HCT116 (cell line): ENCODE results near the gene PSMA6. TPM values are rescaled to one million over a fixed set of nuclear protein-coding genes. Genes with fewer than 3 reads are reported as not detected.

Experiments
- ATAC-seq: fragments of 200-7000 bp; cut with Tn5 transposase; 2 replicates; pipeline ENCODE4 v1.9.1; 2020; ENCODE audit warnings: mild to moderate bottlenecking, moderate library complexity
- BruUV-seq: library from RNA; stranded (reverse); fragments of 400-500 nt; replicated peaks from 2 replicates; lab custom pipeline; 2021; lab: Mats Ljungman, UMichigan
- CTCF ChIA-PET: fragments of 300-600 bp; sonication (Branson Sonifier 250); formaldehyde crosslinking; loops from one replicate; lab custom pipeline; 2021; ENCODE audit warnings: antibody characterized with exemption; lab: Charles Lee
- POLR2A ChIA-PET: fragments of 300-600, 350-600 bp; sonication (Branson Sonifier 250); formaldehyde crosslinking; loops from one replicate; lab custom pipeline; 2021; ENCODE audit warnings: antibody characterized with exemption; lab: Charles Lee
- RAD21 ChIA-PET, 2 experiments: fragments of 300-600 bp; sonication (Branson Sonifier 250); formaldehyde crosslinking; loops; one replicate each; lab custom pipeline; 2023; ENCODE audit warnings: low total read pairs in 2 of 2; ENCODE audit not compliant: uncharacterized antibody in 2 of 2, unreplicated experiment in 2 of 2, low non-redundant PET in 1 of 2; lab: Charles Lee
- DNase-seq: peaks from one replicate; pipeline ENCODE4 v3.0.0-alpha.2; 2010; ENCODE audit warnings: low read depth, low spot score
- H2AFZ ChIP-seq: fragments of 200-600 bp; shearing (Covaris generic), sonication (generic); 2 replicates; pipeline ENCODE4 v1.6.1; 2017; ENCODE audit warnings: low read depth, mixed run types, mixed read lengths, antibody characterized with exemption, low read length; ENCODE audit not compliant: poor library complexity, severe bottlenecking
- H3K27ac ChIP-seq: 2 replicates; pipeline ENCODE4 v1.5.1; 2012; ENCODE audit warnings: low read depth, low read length
- H3K27me3 ChIP-seq: fragments of 200-600 bp; sonication (generic); 2 replicates; pipeline ENCODE4 v1.6.1; 2016; ENCODE audit warnings: mixed run types, low read length, mixed read lengths; ENCODE audit not compliant: insufficient read depth
- H3K36me3 ChIP-seq, 2 experiments: fragments of 200-500 bp in 1 of 2; fragments of 200-600 bp in 1 of 2; sonication (Bioruptor generic) in 1 of 2; sonication (generic) in 1 of 2; 2 replicates each; pipeline versions ENCODE4 v1.5.1 to v1.6.1; 2014 to 2016; ENCODE audit warnings: low read length in 2 of 2, inconsistent platforms in 1 of 2, mixed read lengths in 1 of 2, mixed run types in 1 of 2; ENCODE audit not compliant: insufficient read depth in 2 of 2, control insufficient read depth in 1 of 2
- H3K4me1 ChIP-seq, 2 experiments: fragments of 200-600 bp in 1 of 2; sonication (generic) in 1 of 2; 2 replicates each; pipeline versions ENCODE4 v1.5.1 to v1.6.1; 2012 to 2017; ENCODE audit warnings: low read length in 2 of 2, inconsistent platforms in 1 of 2, mild to moderate bottlenecking in 1 of 2, mixed read lengths in 1 of 2, mixed run types in 1 of 2, moderate library complexity in 1 of 2; ENCODE audit not compliant: insufficient read depth in 2 of 2, control insufficient read depth in 1 of 2
- H3K4me2 ChIP-seq: fragments of 200-600 bp; sonication (generic); 2 replicates; pipeline ENCODE4 v1.6.1; 2017; ENCODE audit warnings: mixed run types, low read length, mixed read lengths
- H3K4me3 ChIP-seq, 2 experiments: fragments of 200-600 bp in 1 of 2; sonication (generic) in 1 of 2; replicated peaks in 1 of 2; 2 replicates each; pipeline ENCODE4 v1.5.1; 2011 to 2016; ENCODE audit warnings: low read length in 2 of 2, control low read depth in 1 of 2, low read depth in 1 of 2, mild to moderate bottlenecking in 1 of 2, mixed read lengths in 1 of 2, mixed run types in 1 of 2
- H3K79me2 ChIP-seq: fragments of 200-600 bp; sonication (generic); 2 replicates; pipeline ENCODE4 v1.6.1; 2017; ENCODE audit warnings: mild to moderate bottlenecking, mixed run types, low read length, moderate library complexity, mixed read lengths; ENCODE audit not compliant: insufficient read depth
- H3K9ac ChIP-seq: fragments of 200-600 bp; sonication (generic); 2 replicates; pipeline ENCODE4 v1.6.1; 2016; ENCODE audit warnings: low read length, mixed read lengths
- H3K9me2 ChIP-seq: fragments of 200-600 bp; sonication (generic), shearing (Covaris generic); 2 replicates; pipeline ENCODE4 v1.6.1; 2017; ENCODE audit warnings: mixed run types, mild to moderate bottlenecking, moderate library complexity; ENCODE audit not compliant: insufficient read depth
- H3K9me3 ChIP-seq, 2 experiments: fragments of 200-500 bp in 1 of 2; fragments of 200-600 bp in 1 of 2; sonication (Bioruptor generic) in 1 of 2; sonication (generic) in 1 of 2; 2 replicates each; pipeline ENCODE4 v1.6.1; 2014 to 2017; ENCODE audit warnings: low read length in 2 of 2, mixed read lengths in 2 of 2, inconsistent platforms in 1 of 2, low read depth in 1 of 2, mild to moderate bottlenecking in 1 of 2, mixed run types in 1 of 2, moderate library complexity in 1 of 2; ENCODE audit not compliant: control insufficient read depth in 1 of 2, insufficient read depth in 1 of 2
- H4K20me1 ChIP-seq: fragments of 200-600 bp; sonication (generic), shearing (Covaris generic); 2 replicates; pipeline ENCODE4 v1.6.1; 2017; ENCODE audit warnings: mixed run types, mild to moderate bottlenecking, moderate library complexity; ENCODE audit not compliant: insufficient read depth
- ATF3 ChIP-seq: IDR thresholded peaks from 2 replicates; pipeline ENCODE4 v1.6.1; 2012
- CEBPB ChIP-seq: IDR thresholded peaks from 2 replicates; pipeline ENCODE4 v1.6.1; 2012; ENCODE audit warnings: low read depth
- EGR1 ChIP-seq: IDR thresholded peaks from 2 replicates; pipeline ENCODE4 v1.6.1; 2012; ENCODE audit warnings: low read depth
- ELF1 ChIP-seq: IDR thresholded peaks from 2 replicates; pipeline ENCODE4 v1.6.1; 2012; ENCODE audit warnings: low read depth, borderline replicate concordance
- EZH2 ChIP-seq: fragments of 200-600 bp; sonication (generic); IDR thresholded peaks from 2 replicates; pipeline ENCODE4 v1.6.1; 2017; ENCODE audit warnings: antibody characterized with exemption, mixed run types
- EZH2phosphoT487 ChIP-seq: fragments of 200-600 bp; IDR thresholded peaks from 2 replicates; pipeline ENCODE4 v1.6.1; 2018; ENCODE audit warnings: antibody characterized with exemption, borderline replicate concordance
- FOSL1 ChIP-seq: IDR thresholded peaks from 2 replicates; pipeline ENCODE4 v1.6.1; 2012; ENCODE audit warnings: low read depth
- JUND ChIP-seq: IDR thresholded peaks from 2 replicates; pipeline ENCODE4 v1.6.1; 2012
- MAX ChIP-seq: IDR thresholded peaks from 2 replicates; pipeline ENCODE4 v1.6.1; 2012
- POLR2A ChIP-seq: IDR thresholded peaks from 2 replicates; pipeline ENCODE4 v1.7.0; 2011; ENCODE audit warnings: borderline replicate concordance; ENCODE audit not compliant: insufficient read depth, insufficient read length; ENCODE audit errors: extremely low read depth
- RAD21 ChIP-seq: IDR thresholded peaks from 2 replicates; pipeline ENCODE4 v1.6.1; 2012; ENCODE audit warnings: low read depth, mild to moderate bottlenecking
- SP1 ChIP-seq: IDR thresholded peaks from 2 replicates; pipeline ENCODE4 v1.6.1; 2012; ENCODE audit warnings: low read depth
- SRF ChIP-seq: IDR thresholded peaks from 2 replicates; pipeline ENCODE4 v1.6.1; 2012; ENCODE audit warnings: low read depth
- TCF7L2 ChIP-seq: IDR thresholded peaks from 2 replicates; pipeline ENCODE4 v1.7.0; 2011; ENCODE audit warnings: borderline replicate concordance, inconsistent platforms; ENCODE audit not compliant: insufficient read depth, insufficient read length; ENCODE audit errors: extremely low read depth
- YY1 ChIP-seq: IDR thresholded peaks from 2 replicates; pipeline ENCODE4 v1.6.1; 2011; ENCODE audit warnings: low read length, low read depth, moderate library complexity, mild to moderate bottlenecking; ENCODE audit not compliant: insufficient replicate concordance; ENCODE audit errors: extremely low read depth
- ZBTB33 ChIP-seq: IDR thresholded peaks from 2 replicates; pipeline ENCODE4 v1.6.1; 2011; ENCODE audit warnings: mild to moderate bottlenecking, low read length, moderate library complexity; ENCODE audit not compliant: insufficient replicate concordance; ENCODE audit errors: extremely low read depth
- ZFX ChIP-seq: fragments of 450-650 bp; IDR thresholded peaks from 2 replicates; pipeline ENCODE4 v1.6.1; 2017
- ZNF274 ChIP-seq: fragments of 200-500 bp; sonication (Bioruptor generic); IDR thresholded peaks from 2 replicates; pipeline ENCODE4 v1.6.1; 2014; ENCODE audit warnings: mild to moderate bottlenecking, low read depth, low read length, inconsistent platforms
- intact Hi-C: fragments of 100-400 bp; cut with micrococcal nuclease; formaldehyde crosslinking; loops from 2 replicates; pipeline ENCODE4 v1.10.0; 2022
- total RNA-seq: library from RNA; stranded (reverse); gene quantifications from one replicate; pipeline ENCODE4 v1.2.1, GENCODE V29; 2021; ENCODE audit not compliant: unreplicated experiment

The PSMA6 gene
- total RNA-seq, 1 experiment from 2014 or later = 194 TPM

- TF ChIP-seq ZBTB33 = no peak
- TF ChIP-seq YY1 = no peak
- TF ChIP-seq SP1 = no peak
- TF ChIP-seq ZFX = no peak
- TF ChIP-seq RAD21 = no peak
- no peak for TF ChIP-seq CEBPB
- no peak for TF ChIP-seq TCF7L2
Observed at GRCh38 chr14:35317820-35318219, 25.6 kb downstream of the PSMA6 start (continued).

GRCh38 chr14:35319509-35319908 is 27.3 kb downstream of the PSMA6 start:
- ChIA-PET POLR2A (no interaction called here), CTCF (no interaction called here), RAD21 (no interaction called here)
- no peaks in the 10 kb centered on the region for H4K20me1 ChIP-seq
- H3K4me1 ChIP-seq = no peaks in the 10 kb centered on the region
- intact Hi-C loops = no loop called here
- H3K36me3 ChIP-seq = peaks cover 15 to 17% of the 10 kb centered on the region in 2 experiments
- H3K9me2 ChIP-seq = no peaks in the 10 kb centered on the region
- DNase-seq (no peak), ATAC-seq (no peak)
- H3K9ac ChIP-seq = no peak overlapping the region
- H3K9me3 ChIP-seq = no peaks in the 10 kb centered on the region
- no TSS peak for BruUV-seq
- no peak overlapping the region for H3K4me3 ChIP-seq
- H3K27ac ChIP-seq = no peak overlapping the region
- H3K79me2 ChIP-seq = no peaks in the 10 kb centered on the region
- TF ChIP-seq EGR1 = no peak
- TF ChIP-seq POLR2A = no peak
- no peak for TF ChIP-seq FOSL1
- no peak for TF ChIP-seq TCF7L2
- TF ChIP-seq ZNF274 = no peak
- TF ChIP-seq MAX = no peak
- no peak for TF ChIP-seq CEBPB
- TF ChIP-seq EZH2 = no peak
- no peak for TF ChIP-seq ATF3
- no peak for TF ChIP-seq SRF
- TF ChIP-seq EZH2phosphoT487 = no peak
- TF ChIP-seq ZFX = no peak
- no peak for TF ChIP-seq RAD21
- TF ChIP-seq ELF1 = no peak
- TF ChIP-seq JUND = no peak
- H2AFZ ChIP-seq = no peak overlapping the region
- no peak overlapping the region for H3K4me2 ChIP-seq
- no peaks in the 10 kb centered on the region for H3K27me3 ChIP-seq
